HG03135 (cell line): Measurements from ENCODE around the gene IGLL1.
"Not testable (repeated sequence)": the region's sequence is repeated elsewhere in the genome, so short reads cannot be mapped to it uniquely, and the experiment has no call there.

Experiments
- ATAC-seq: cut with Tn5 transposase; IDR thresholded peaks from one replicate; pipeline ENCODE4 v1.9.1; 2021; ENCODE audit warnings: mild to moderate bottlenecking, moderate library complexity; ENCODE audit not compliant: unreplicated experiment

Gene IGLL1

DNA sequence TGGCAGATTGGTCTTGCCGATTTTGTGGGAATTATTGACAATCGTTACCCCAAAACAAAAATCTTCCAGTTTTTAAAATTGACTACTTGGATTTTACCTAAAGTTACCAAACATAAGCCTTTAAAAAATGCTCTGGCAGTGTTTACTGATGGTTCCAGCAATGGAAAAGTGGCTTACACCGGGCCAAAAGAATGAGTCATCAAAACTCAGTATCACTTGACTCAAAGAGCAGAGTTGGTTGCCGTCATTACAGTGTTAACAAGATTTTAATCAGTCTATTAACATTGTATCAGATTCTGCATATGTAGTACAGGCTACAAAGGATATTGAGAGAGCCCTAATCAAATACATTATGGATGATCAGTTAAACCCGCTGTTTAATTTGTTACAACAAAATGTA is 37.2 kb downstream of the IGLL1 start:
- ATAC-seq: no peak

DNA sequence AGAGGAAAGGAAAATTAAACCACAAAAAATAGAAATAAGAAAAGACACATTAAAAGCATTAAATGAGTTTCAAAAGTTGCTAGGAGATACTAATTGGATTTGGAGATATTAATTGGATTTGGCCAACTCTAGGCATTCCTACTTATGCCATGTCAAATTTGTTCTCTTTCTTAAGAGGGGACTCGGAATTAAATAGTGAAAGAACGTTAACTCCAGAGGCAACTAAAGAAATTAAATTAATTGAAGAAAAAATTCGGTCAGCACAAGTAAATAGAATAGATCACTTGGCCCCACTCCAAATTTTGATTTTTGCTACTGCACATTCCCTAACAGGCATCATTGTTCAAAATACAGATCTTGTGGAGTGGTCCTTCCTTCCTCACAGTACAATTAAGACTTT is 37.7 kb downstream of the IGLL1 start:
- not testable (repeated sequence) for ATAC-seq

DNA sequence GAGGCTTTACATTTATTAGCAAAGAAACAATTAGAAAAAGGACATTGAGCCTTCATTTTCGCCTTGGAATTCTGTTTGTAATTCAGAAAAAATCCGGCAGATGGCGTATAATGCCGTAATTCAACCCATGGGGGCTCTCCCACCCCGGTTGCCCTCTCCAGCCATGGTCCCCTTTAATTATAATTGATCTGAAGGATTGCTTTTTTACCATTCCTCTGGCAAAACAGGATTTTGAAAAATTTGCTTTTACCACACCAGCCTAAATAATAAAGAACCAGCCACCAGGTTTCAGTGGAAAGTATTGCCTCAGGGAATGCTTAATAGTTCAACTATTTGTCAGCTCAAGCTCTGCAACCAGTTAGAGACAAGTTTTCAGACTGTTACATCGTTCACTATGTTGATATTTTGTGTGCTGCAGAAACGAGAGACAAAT is 38.2 kb downstream of the IGLL1 start:
- ATAC-seq: not testable (repeated sequence)

DNA sequence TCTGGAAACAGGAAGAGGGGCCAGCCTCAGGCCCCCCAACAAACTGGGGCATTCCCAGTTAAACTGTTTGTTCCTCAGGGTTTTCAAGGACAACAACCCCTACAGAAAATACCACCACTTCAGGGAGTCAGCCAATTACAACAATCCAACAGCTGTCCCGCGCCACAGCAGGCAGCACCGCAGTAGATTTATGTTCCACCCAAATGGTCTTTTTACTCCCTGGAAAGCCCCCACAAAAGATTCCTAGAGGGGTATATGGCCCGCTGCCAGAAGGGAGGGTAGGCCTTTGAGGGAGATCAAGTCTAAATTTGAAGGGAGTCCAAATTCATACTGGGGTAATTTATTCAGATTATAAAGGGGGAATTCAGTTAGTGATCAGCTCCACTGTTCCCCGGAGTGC is 39.3 kb downstream of the IGLL1 start:
- ATAC-seq: not testable (repeated sequence)

DNA sequence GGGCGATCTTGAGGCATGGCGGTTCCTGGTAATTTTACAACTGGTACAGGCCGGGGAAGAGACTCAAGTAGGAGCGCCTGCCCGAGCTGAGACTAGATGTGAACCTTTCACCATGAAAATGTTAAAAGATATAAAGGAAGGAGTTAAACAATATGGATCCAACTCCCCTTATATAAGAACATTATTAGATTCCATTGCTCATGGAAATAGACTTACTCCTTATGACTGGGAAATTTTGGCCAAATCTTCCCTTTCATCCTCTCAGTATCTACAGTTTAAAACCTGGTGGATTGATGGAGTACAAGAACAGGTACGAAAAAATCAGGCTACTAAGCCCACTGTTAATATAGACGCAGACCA is 40.3 kb downstream of the IGLL1 start:
- ATAC-seq: not testable (repeated sequence)

DNA sequence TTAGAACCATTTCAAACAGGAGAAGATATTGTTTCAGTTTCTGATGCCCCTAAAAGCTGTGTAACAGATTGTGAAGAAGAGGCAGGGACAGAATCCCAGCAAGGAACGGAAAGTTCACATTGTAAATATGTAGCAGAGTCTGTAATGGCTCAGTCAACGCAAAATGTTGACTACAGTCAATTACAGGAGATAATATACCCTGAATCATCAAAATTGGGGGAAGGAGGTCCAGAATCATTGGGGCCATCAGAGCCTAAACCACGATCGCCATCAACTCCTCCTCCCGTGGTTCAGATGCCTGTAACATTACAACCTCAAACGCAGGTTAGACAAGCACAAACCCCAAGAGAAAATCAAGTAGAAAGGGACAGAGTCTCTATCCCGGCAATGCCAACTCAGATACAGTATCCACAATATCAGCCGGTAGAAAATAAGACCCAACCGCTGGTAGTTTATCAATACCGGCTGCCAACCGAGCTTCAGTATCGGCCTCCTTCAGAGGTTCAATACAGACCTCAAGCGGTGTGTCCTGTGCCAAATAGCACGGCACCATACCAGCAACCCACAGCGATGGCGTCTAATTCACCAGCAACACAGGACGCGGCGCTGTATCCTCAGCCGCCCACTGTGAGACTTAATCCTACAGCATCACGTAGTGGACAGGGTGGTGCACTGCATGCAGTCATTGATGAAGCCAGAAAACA is 40.8 kb downstream of the IGLL1 start:
- peak; percentile 62 for ATAC-seq

DNA sequence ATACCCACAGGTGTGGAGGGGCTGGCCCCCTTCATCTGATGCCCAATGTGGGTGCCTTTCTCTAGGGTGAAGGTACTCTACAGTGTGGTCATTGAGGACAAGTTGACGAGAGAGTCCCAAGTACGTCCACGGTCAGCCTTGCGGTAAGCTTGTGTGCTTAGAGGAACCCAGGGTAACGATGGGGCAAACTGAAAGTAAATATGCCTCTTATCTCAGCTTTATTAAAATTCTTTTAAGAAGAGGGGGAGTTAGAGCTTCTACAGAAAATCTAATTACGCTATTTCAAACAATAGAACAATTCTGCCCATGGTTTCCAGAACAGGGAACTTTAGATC is 41.4 kb downstream of the IGLL1 start:
- not testable (repeated sequence) for ATAC-seq

DNA sequence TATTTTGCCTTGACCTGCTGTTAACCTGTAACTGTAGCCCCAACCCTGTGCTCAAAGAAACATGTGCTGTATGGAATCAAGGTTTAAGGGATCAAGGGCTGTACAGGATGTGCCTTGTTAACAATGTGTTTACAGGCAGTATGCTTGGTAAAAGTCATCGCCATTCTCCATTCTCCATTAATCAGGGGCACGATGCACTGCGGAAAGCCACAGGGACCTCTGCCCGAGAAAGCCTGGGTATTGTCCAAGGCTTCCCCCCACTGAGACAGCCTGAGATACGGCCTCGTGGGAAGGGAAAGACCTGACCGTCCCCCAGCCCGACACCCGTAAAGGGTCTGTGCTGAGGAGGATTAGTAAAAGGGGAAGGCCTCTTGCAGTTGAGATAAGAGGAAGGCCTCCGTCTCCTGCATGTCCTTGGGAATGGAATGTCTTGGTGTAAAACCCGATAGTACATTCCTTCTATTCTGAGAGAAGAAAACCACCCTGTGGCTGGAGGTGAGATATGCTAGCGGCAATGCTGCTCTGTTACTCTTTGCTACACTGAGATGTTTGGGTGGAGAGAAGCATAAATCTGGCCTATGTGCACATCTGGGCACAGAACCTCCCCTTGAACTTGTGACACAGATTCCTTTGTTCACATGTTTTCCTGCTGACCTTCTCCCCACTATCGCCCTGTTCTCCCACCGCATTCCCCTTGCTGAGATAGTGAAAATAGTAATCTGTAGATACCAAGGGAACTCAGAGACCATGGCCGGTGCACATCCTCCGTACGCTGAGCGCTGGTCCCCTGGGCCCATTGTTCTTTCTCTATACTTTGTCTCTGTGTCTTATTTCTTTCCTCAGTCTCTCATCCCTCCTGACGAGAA is 42.0 kb downstream of the IGLL1 start:
- not testable (repeated sequence) for ATAC-seq

DNA sequence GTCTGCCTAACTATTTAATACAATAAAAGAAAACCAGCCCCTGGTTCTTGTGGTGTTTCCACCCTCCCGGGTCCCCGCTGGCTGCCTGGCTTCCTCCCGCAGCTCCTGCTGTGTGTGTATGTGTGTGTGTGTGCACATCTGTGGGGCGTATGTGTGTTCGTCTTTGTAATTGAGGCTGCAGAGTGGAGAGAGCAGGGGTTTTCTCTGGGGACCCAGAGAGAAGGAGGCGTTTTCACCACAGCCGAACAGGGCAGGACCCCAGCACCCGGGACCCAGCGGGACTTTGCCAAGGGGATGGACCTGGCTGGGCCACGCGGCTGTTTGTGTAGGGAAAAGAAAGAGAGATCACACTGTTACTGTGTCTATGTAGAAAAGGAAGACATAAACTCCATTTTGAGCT is 42.7 kb downstream of the IGLL1 start:
- ATAC-seq: no peak

DNA sequence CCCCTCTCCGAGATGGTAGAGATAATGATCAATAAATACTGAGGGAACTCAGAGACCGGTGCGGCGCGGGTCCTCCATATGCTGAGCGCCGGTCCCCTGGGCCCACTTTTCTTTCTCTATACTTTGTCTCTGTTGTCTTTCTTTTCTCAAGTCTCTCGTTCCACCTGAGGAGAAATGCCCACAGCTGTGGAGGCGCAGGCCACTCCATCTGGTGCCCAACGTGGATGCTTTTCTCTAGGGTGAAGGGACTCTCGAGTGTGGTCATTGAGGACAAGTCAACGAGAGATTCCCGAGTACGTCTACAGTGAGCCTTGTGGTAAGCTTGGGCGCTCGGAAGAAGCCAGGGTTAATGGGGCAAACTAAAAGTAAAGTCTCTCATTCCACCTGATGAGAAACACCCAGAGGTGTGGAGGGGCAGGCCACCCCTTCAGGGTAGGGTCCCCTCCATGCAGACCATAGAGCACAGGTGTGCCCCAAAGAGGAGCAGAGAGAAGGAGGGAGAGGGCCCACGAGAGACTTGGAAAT is 43.2 kb downstream of the IGLL1 start:
- ATAC-seq: no peak

DNA sequence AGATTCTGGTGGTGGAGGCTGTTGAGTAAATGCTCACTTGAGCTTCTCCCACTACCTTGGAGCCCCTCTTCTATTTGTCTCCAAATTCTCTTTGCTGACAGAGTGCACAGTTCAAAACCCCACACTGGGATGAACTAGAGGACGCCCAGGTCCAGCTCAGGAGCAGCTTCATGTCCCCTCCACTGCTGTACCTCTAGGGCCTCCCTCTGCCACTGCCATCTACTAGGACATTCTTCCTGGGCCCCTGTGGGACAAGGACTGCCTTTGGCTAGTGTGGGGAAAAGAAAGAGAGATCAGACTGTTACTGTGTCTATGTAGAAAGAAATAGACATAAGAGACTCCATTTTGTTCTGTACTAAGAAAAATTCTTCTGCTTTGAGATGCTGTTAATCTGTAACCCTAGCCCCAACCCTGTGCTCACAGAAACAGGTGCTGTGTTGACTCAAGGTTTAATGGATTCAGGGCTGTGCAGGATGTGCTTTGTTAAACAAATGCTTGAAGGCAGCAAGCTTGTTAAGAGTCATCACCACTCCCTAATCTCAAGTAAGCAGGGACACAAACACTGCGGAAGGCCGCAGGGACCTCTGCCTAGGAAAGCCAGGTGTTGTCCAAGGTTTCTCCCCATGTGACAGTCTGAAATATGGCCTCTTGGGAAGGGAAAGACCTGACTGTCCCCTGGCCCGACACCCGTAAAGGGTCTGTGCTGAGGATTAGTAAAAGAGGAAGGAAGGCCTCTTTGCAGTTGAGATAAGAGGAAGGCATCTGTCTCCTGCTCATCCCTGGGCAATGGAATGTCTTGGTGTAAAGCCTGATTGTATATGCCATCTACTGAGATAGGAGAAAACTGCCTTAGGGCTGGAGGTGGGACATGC is 44.1 kb downstream of the IGLL1 start:
- not testable (repeated sequence) for ATAC-seq

DNA sequence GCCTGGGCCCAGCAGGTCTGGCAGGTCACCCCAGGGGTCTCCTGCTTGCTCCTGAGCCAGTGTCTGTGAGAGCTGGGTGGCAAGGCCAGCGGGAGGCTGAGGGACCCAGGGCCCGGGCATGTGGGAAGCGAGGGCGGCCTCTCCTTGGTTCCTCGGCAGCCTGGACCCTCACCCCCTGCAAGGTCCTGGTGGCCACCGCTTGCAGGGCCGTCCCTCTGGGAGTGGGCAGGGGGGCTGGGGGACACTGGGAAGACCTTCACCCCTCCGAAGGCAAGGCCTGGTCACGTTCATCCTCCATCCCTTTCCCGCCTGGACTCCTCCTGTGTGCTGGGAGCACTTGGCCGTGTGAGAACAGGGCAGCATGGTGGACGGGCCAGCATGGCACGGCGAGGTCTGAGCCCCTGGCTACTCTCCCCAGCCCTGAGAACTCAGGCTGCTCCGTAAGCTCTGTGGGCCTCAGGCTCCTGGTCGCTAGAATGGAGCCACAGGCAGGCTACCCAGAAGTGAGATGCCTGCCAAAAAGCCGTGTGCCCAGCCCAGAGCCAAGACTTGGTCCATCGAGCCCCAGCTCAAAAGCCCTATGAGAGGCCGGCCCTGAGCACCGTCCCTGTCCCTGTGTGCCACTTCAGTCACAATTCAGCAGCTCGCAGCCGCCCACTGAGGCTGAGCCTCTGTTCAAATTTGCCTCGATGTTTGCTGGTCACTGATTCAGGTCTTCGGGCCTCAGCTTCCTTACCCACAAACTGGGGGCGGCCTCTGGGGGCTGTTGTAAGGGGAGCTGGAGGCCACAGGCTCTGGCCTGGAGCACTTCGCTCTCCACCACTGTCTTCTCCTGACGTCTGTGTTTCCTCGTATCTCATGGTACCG is 45.0 kb downstream of the IGLL1 start:
- ATAC-seq: no peak

DNA sequence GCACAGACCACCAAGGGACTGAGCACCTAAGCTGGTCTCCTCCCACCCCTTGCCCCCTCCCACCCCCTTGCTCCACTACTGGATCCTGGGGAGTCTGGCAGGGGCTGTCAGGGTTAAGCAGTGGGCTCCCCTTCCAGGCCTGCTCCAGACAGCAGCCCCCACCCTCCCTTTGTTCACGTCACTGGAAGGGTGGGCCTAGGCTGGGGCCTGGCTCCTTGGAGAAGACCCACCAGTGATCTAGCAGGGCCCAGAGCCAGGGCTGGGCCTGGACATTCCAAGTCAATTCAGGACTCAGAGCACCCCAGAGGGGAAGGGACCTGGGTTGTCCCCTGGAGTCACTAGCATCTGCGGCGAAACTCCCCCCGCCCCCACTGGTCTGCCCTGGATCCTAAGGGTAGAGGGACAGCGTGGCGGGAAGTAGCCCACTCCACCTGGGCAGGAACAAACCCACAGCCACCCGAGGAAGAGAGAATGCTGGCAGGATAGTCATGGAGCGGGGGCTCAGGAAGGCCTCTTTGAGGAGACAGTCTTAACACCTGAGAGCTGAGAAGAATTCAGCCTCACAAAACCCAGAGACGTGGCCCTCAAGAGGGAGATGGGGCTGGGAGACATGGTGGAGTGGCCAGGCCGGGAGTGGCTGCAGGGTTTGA is 45.8 kb downstream of the IGLL1 start:
- no peak for ATAC-seq

DNA sequence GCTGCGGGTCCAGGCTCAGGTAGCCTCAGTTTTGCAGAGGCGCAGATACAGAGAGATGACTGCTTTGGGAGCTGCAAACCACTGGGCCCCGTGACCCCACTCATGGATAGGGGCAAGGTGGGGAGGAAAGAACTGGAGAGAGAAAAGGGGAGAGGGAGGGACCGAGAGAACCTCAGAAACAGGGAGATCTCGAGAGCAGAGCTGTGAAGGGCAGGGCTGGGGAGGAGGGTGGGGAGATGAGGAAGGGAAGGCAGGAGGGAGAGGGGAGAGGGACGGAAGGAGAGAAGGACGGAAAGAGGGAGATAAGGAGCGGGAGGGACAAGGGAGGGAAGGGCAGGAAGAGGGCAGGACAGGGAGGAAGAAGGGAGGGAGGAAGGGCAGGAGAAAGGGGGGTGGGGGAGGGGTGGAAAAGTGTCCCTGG is 46.3 kb downstream of the IGLL1 start:
- no peak for ATAC-seq

DNA sequence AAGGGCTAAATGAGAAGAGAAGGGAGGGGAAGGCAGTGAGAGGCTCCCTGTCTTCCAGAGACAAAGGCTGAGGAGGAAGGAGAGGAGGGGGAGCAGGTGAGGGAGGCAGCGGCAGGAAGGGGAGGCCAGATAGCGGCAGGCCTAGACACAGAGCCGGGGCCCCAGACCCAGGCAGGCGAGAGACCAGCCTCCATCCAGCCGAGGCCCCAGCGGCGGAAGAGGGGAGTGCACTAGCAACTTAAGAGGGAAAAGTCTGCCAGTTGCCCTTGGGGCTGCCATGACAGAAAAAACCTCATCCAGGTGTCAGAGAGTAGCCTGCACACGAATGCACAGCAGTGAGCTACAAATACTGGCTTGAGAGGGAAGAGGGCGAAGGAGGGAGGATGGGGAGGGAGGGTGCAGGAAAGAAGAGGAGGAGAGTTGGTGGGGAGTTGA is 46.7 kb downstream of the IGLL1 start:
- no peak for ATAC-seq

DNA sequence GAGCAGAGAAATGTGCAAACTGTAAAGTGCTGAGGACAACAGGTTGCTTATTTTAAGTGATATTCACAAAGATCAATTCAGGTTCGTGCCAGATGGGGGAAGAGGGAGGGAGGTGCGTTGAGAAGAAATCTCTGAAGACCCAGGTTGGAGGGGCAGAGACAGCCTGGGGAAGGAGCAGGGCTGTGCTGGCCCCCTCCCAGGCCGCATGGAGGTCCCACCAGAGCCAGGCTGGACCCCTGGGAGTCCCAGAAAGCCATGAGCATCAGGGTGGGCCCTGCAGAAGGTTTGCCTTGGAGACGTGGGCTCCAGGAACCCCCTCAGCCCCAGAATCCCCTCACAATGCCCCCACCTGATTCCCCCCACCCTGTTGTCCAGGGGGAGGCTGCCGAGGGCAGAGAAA is 47.4 kb downstream of the IGLL1 start:
- ATAC-seq: no peak

DNA sequence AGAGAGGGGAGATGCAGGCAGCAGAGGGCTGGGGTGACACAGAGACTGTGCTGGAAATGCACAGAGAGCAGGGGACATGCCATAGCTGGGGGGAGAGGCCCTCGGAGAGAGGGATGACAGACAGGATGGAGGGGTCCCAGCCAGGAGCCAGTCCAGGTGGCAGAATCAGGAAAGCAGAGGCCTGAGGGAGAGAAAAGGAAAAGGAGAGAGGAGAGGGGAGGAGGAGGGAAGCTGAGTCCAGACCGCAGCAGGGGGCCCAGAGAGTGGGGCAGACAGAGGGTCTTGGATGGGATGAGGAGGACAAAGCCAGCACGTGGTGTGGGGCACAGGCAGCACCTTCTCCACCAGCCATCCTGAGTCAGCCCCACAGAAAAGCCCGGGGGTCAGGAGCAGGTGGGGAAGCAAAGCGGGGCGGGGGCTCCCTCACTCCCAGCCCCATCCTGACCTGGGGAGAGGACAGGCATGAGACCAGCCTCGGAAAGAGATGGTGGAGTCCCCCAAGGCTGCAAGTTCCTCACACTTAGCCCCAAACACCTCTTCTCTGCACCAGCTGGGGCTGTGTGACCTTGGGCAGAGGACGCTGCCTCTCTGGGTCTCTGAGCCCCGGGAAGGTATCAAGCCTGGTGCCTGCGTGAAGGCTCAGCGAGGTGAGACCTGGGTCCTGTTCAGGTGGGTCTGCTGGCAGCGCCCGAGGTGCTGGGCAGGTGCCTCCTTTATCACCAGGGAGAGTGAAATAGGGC is 48.0 kb downstream of the IGLL1 start:
- no peak for ATAC-seq

DNA sequence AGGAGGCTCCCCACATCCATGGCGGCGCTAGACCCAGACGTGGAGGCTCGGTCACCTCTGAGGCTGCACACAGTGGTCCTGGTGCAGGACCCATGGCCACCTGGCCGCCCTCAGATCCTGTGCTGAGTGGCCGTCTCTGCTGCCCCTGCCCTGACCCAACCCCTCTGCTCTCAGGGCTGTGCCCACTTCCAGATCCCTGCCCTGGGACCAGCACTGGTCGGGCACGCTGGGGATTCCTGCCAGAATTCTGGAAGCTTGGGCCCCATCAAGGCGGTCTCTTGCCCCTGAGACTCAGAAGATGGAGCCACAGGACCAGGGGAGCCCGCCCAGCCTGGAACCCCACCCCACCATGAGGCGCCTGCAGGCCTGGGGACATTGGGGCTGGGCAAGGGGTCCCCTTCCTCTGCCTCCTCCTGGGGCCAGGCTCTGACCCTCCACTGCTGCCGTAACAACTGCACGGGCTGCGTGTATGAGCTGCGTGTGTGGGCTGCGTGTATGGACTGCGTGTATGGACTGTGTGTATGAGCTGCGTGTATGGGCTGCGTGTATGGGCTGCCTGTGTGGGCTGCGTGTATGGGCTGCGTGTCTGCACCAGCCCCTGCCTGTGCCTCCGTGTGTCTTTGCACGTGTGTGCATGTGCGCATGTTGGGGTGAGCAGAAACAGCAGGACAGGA is 48.7 kb downstream of the IGLL1 start:
- ATAC-seq: no peak
